ENCODE data around the gene FAM83F.

FAM83F gene

DNA sequence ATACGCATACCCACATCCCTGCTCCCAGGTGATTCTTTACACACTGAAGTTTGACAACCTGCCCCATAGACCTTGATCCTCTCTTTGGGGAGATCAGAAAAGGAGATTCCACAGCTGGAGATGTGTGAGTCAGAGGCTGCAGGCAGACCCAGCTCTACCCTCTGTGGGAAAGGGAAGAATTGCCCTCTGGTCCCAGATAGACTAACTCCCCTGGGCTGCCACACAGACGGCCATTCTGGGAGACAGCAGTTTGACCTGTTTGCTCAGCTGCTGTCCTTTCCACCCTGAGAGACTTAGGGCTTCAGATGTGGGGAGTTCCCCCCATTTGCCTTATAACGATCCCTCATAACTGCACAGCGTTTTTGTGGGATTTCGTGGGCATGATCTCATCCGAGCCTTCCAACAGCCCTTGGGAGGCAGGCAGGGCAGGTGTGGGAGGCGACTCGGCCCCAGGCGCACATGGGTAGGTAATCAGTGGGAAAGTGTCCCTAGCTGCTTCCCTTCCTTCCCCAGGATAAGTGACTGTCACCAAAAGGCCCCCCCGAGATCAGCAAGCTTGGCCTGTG is 14.1 kb downstream of the FAM83F start:
- TF ChIP-seq, protein P1, sequence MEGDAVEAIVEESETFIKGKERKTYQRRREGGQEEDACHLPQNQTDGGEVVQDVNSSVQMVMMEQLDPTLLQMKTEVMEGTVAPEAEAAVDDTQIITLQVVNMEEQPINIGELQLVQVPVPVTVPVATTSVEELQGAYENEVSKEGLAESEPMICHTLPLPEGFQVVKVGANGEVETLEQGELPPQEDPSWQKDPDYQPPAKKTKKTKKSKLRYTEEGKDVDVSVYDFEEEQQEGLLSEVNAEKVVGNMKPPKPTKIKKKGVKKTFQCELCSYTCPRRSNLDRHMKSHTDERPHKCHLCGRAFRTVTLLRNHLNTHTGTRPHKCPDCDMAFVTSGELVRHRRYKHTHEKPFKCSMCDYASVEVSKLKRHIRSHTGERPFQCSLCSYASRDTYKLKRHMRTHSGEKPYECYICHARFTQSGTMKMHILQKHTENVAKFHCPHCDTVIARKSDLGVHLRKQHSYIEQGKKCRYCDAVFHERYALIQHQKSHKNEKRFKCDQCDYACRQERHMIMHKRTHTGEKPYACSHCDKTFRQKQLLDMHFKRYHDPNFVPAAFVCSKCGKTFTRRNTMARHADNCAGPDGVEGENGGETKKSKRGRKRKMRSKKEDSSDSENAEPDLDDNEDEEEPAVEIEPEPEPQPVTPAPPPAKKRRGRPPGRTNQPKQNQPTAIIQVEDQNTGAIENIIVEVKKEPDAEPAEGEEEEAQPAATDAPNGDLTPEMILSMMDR (IDR thresholded peaks at IDR 0.05; ENCODE audit: control insufficient read depth, extremely low read depth, insufficient read depth) = no peak
- H3K4me3 ChIP-seq (ENCODE audit: low read depth, low read length) = no peak overlapping the region

DNA sequence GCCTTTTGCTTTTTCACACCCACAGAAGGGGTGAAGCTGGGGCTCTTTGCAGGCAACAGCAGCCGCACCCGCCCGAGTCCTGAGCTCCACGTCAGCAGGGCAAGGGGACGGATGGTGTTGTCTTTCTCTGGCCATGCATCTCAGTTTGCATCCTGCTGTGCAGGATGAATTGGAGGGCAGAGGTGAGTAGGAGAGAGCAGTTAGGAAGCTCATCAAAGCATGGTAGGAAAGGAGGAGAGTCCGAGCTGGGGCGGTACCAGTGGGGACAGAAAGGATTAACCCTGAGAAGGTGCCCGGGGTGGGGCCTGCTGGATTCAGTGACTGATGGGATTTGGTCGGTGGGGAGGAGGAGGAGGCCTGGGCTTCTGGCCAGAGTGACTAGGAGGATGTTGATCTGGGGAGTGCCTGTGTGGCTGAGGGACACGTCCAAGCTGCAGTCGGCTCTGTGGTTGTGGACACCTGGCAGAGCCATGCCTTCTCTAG is 14.6 kb downstream of the FAM83F start:
- no peak overlapping the region for H3K4me3 ChIP-seq (ENCODE audit: low read depth, low read length)
- DNase-seq (ENCODE audit: low read depth) = no peak
- TF ChIP-seq, protein P1 (IDR thresholded peaks at IDR 0.05; ENCODE audit: control insufficient read depth, extremely low read depth, insufficient read depth) = no peak

More for the DNA sequence above, 14.1 kb downstream of the FAM83F start:
- DNase-seq (ENCODE audit: low read depth) = no peak

DNA sequence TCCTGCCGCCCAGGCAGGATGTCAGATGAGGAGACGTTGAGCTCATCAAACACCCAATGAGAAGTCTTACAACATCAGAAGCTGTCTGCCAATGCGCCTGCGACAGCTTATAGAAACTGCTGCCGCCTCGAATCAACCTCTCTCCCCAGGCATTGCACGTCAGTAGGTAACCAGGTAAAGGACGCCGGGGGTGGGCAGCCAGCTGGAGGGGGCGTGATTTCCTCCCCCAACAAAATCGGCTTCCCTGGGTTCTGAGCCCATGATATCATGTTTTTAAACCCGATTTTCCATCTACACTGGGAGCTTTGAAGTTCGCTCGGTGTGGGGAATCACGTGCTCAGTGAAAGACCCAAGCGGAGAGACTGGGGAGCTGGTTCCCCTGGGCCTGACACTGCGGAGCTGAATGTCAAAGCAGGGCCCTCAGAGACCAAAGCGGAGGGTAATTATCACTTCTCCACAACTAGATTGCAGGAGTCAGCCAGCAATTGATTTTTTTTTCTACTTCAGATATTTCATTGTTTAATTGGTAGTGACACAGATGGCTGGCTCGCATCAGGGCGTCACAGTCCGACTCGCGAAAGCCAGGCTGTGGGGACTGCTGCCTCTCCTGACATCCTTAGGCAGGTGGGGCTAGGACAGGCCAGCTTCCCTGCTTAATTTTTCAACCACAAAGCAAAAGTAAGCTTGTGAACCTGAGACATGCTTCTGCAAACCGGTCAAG is 15.4 kb downstream of the FAM83F start:
- H3K4me3 ChIP-seq (ENCODE audit: low read depth, low read length) = no peak overlapping the region
- DNase-seq (ENCODE audit: low read depth) = no peak
- TF ChIP-seq, protein P1 (IDR thresholded peaks at IDR 0.05; ENCODE audit: control insufficient read depth, extremely low read depth, insufficient read depth) = no peak

DNA sequence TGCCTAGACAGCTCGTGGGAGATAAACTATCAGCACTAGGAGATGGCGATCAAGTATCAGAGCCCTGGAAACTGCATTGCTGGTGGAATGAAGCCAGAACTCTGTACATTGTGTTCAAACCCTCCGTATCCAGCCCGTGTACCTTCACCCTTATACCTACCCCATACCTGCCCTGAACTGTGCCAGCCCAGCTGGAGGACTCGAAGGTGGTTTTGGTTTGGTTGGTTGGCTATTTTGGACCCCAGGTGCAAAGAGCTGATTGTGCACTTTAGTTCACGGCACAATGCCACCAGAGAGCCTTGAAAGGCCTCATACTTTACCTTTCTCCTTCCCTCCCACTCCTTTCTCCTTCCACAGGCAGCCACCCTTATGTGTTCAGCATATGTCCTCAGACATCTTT is 16.0 kb downstream of the FAM83F start:
- TF ChIP-seq, protein P1 (IDR thresholded peaks at IDR 0.05; ENCODE audit: control insufficient read depth, extremely low read depth, insufficient read depth) = no peak
- no peak overlapping the region for H3K4me3 ChIP-seq (ENCODE audit: low read depth, low read length)
- DNase-seq (ENCODE audit: low read depth) = no peak

DNA sequence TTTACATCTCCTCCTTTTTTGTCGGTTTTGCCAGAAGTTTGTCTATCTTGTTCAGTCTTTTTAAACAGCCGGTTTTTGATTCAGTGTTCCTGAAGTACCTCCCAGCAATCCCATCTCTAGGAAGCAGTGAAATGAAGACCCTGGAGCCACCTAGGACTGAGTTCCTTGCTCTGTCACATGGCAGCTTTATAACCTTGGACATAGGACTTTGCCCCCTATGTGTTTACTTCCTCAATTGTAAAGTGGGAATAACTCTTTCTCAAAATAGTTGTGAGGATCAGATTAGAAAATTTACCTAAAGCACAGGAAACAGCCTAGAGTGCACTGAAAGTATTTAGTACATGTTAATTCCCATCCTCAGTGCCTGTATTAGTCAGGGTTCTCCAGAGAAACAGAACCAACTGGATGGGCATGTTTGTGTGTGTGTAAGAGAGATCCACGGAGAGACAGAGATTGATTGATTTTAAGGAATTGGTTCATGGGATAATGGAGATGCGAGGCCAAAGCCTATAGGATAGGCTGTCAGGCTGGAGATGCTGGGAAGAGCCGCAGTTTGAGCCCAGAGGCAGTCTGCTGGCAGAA is 20.0 kb downstream of the FAM83F start:
- DNase-seq (ENCODE audit: low read depth) = no peak
- H3K4me3 ChIP-seq (ENCODE audit: low read depth, low read length) = no peak overlapping the region
- TF ChIP-seq, protein P1 (IDR thresholded peaks at IDR 0.05; ENCODE audit: control insufficient read depth, extremely low read depth, insufficient read depth) = no peak

DNA sequence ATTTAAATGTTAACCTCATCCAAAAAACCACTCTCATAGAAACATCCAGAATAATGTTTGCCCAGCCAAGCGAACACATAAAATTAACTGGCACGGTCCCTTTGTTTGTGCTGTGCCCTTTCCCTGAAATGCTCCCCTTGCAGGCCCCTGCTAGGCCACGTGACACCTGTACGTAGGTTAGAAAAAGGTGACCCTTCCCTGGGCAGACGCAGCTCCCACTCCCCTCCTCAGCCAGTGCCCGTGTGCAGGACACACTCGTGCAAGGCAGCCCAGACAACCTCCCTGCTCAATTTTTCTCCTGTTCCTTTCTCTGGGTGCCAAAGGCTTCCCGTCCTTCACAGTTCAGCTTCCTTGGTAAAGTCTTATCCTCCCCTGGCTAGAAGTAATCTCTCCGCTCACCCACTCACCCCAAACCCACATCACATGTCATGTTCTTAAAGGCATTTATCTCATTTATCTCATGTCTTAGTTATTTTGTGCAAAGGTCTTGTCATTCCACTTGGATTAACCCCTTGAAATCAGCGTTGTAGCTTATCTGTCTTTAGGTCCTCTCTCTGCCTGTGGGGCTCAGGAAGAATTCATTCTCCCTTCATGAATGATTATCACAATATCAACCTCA is 20.7 kb downstream of the FAM83F start:
- no peak for DNase-seq (ENCODE audit: low read depth)
- TF ChIP-seq, protein P1 (IDR thresholded peaks at IDR 0.05; ENCODE audit: control insufficient read depth, extremely low read depth, insufficient read depth) = no peak

More for the DNA sequence above, 20.7 kb downstream of the FAM83F start:
- H3K4me3 ChIP-seq (ENCODE audit: low read depth, low read length) = no peak overlapping the region

Measured in LNCaP clone FGC (cell line).